TTC549 (cell line): ENCODE measurements around the gene PIGZ.

Experiments used
- FAIRE-seq: peaks from 2 replicates; lab custom pipeline; 2012; peaks lifted over from hg19 to GRCh38; lab: Jason Lieb, UNC

Gene PIGZ

DNA sequence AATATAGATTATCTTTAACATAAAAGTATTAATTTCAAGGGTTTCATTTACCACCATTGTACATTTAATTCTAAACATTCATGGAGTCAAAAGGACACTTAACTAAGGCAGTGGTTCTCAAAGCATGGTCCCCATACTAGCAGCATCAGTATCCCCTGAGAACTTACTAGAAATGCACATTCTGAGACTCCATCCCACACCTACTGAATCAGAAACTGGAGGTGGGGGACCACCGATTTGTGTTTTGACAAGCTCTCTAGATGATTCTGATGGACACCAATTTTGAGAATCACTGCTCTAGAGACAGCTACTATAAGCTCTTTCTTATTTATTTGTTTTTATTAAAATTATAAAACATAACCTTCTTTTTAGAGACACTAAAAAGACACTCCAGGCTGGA, 66.9 kb downstream of the PIGZ start:
- no peak for FAIRE-seq
